ENCODE data around the gene MARCKS. TPM values are rescaled to one million over a fixed set of nuclear protein-coding genes. Genes with fewer than 3 reads are reported as not detected.

Gene MARCKS
- total and polyA plus RNA-seq, 2 donors (not counting 3 experiments of a cell fraction or from before 2014, with no cell fraction given), result 59.5 to 315 TPM

GRCh38 chr6:113857556-113858479, 673 bp downstream of the MARCKS start:
- H3K9me3 ChIP-seq (replicated peaks; ENCODE audit: control insufficient read depth, insufficient read depth, low read length), result no peaks in the 10 kb centered on the region
- H3K27ac ChIP-seq (ENCODE audit: insufficient read depth, low read depth, low read length), result peak overlapping the region; percentile 100
- DNase-seq (ENCODE audit: low read depth, low spot score), result peak; percentile 58
- ChIA-PET POLR2A (interaction anchor here (0.7 to 1.4 kb wide), 7 partner anchors 9 to 1603 kb away, joined by 3 to 4 read pairs (median 3); partner anchors contain the start of gene LAMA4), CTCF (interaction anchor here (0.6 to 4.7 kb wide), 79 partner anchors 11 to 1520 kb away, joined by 3 to 58 read pairs (median 5); no protein-coding TSS in a partner anchor)
- dilution Hi-C loops (cut with MboI; ENCODE audit: extremely low pct_ligation_motif_present, low sequenced_read_pairs) (no loop called here), intact Hi-C loops (cut with micrococcal nuclease) (loop anchor here (1.0 to 5.0 kb wide), 13 partner anchors 135 to 1521 kb away; no protein-coding TSS in a partner anchor)
- H4K20me1 ChIP-seq (replicated peaks; ENCODE audit: control insufficient read depth, extremely low read depth, insufficient read depth, low read length), result peaks cover 3% of the 10 kb centered on the region
- no peaks in the 10 kb centered on the region for H3K9me1 ChIP-seq (replicated peaks; ENCODE audit: control insufficient read depth, extremely low read depth, insufficient read depth, low read length)
- H3K4me1 ChIP-seq (ENCODE audit: control insufficient read depth, extremely low read depth, insufficient read depth, low read length), result peaks cover 30% of the 10 kb centered on the region
- H3K4me2 ChIP-seq (ENCODE audit: insufficient read depth, low read length), result peak overlapping the region; percentile 65
- peaks cover 0 to 7% of the 10 kb centered on the region in 2 experiments for H3K36me3 ChIP-seq (ENCODE audit: control insufficient read depth in 2 of 2, extremely low read depth in 1 of 2, insufficient read depth in 2 of 2, low read length in 2 of 2)
- no peak overlapping the region for H2AFZ ChIP-seq (ENCODE audit: low read depth, low read length)
- FAIRE-seq, result no peak
- H3K79me2 ChIP-seq (ENCODE audit: control insufficient read depth, insufficient read depth, low read length), result peaks cover 56% of the 10 kb centered on the region
- BruUV-seq (replicated peaks), result TSS peak; percentile 50
- H3K9ac ChIP-seq (replicated peaks; ENCODE audit: extremely low read depth, insufficient read depth, low read length), result peak overlapping the region; percentile 100
- no peak for TF ChIP-seq POLR2AphosphoS5 (IDR thresholded peaks at IDR 0.05; ENCODE audit: insufficient read depth, low read depth, low read length)
- TF ChIP-seq POLR2A (IDR thresholded peaks at IDR 0.05; ENCODE audit: low read depth, low read length), result no peak
- TF ChIP-seq CTCF (IDR thresholded peaks at IDR 0.05; ENCODE audit: extremely low read depth in 1 of 2, insufficient read depth in 1 of 2, low read depth in 1 of 2, low read length in 2 of 2), result no peak
- TF ChIP-seq MYC (IDR thresholded peaks at IDR 0.05; ENCODE audit: low read depth, low read length), result no peak
- no peak for TF ChIP-seq GATA2 (IDR thresholded peaks at IDR 0.05; ENCODE audit: insufficient read depth, insufficient read length, low read depth, low read length)
- TF ChIP-seq FOS (IDR thresholded peaks at IDR 0.05; ENCODE audit: borderline replicate concordance, insufficient read depth, low read length), result no peak
- TF ChIP-seq JUN (IDR thresholded peaks at IDR 0.05; ENCODE audit: borderline replicate concordance, insufficient read depth, insufficient read length, low read depth), result no peak
- no peak for TF ChIP-seq MAX (IDR thresholded peaks at IDR 0.05; ENCODE audit: insufficient read depth, insufficient read length)
- TF ChIP-seq EZH2 (IDR thresholded peaks at IDR 0.05; ENCODE audit: borderline replicate concordance, low read depth, low read length, severe bottlenecking), result no peak
- H3K4me3 ChIP-seq (replicated peaks in 1 of 3; ENCODE audit: insufficient read depth in 1 of 3, low read depth in 1 of 3, low read length in 3 of 3), result peak overlapping the region; percentile 81 to 100 (median 100)
- no peaks in the 10 kb centered on the region for H3K27me3 ChIP-seq (ENCODE audit: control insufficient read depth in 2 of 2, insufficient read depth in 2 of 2, low read length in 2 of 2)

Data from endothelial cell of umbilical vein (primary cell).